CD4-positive, alpha-beta T cell treated with Interleukin-21 for 1 hour (primary cell): ENCODE data around the gene WSCD1.

Source experiments
- DNase-seq: peaks from one replicate; pipeline ENCODE4 v3.0.0-alpha.2; 2020

Gene WSCD1

DNA sequence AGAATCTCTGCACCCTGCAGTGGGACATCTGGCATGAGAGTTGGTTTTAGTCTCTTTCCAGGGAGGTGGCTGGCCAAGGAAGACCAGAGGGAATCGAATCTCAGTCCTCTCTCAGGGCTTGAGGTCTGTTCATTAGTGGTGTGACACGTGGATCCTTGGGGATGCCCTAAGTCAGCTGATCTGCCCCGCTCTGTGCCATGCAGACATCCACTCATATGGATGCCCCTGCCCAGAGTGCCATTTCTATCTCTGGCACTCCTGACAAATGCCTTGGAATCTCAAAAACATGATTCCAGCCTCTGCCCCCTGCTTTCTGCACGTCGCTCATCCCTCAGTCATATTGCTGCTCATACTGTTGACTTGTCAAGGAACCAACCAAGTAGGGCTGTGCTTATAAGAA is 38.8 kb downstream of the WSCD1 start:
- no peak for DNase-seq

DNA sequence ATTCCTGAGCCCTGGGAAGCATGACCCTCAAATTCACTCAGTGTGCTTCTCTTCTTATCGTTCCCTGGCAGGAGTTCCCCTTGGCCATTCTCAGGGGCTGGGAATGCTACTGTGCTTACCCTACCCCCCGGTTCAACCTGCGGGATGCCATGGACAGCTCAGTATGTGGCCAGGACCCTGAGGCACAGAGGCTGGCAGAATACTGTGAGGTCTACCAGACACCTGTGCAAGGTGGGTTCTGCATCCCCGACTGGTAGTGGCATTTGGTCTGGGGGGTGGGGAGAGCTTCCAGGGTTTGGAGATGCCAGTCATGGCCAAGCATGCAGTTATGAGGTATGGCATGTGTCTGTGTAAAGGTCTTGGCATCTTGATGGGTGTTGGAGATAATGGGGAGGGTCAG is 39.4 kb downstream of the WSCD1 start:
- no peak for DNase-seq

DNA sequence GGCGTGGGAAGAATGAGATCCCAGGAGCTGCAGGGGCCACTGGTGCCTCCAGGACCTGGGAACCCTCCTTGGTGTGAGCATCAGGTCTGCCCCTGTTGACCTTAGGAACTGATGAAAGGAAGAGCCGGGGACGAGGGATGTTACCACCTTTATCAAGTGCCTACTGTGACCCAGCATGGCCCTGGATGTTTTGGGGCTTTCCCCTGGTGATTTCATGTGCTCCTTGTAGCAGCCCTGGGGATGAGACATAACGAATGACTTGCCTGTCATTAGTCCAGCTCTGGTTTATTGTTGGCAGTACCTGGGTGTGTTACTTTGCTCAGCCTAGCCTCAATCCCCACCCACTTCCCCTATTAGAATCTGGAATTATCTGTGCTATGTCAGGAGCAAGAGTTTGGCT is 39.9 kb downstream of the WSCD1 start:
- DNase-seq, result no peak

- DNase-seq, result no peak
These were observed 40.4 kb downstream of the WSCD1 start for GRCh38 chr17:6110592-6110991.

GRCh38 chr17:6120351-6120750 is 50.2 kb downstream of the WSCD1 start:
- no peak for DNase-seq

DNA sequence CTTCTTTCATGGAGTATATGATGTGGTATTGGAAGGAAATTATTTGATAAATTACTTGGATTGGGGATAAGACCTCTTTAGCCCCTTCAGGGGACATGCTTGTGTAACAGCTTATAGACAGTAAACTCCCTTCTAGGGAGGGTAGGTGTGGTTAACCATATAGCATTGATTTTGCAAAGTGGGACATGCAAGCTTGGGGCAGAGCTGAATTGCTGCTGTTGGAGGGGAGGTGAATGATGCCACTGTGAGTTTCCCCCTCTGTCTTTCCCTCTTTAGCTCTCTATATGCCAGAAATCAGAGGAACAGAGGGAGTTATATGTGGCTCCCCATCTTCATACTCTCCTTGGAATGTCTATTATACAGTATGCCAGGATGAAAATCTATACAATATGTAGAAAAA is 54.7 kb downstream of the WSCD1 start:
- no peak for DNase-seq

GRCh38 chr17:6126768-6127167 is 56.6 kb downstream of the WSCD1 start:
- DNase-seq, result no peak

DNA sequence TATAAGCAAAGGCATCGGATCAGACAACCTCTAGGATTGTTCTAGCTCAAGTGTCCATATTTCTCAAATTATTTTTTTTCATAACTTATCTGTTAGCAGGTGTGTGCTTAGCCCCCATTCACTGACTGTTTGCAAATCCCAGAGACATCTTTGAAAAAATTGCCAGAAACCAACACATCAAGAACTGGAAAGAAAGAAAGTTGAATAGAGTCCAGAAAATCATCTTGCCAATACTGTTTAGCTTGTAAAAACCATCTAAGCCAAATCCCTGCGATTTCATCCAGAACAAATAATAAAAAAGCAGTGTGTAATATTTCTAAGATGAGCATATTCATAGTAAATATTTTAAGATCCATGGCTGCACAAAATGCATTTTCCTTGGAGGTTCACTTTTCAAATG is 64.5 kb downstream of the WSCD1 start:
- DNase-seq, result no peak

DNA sequence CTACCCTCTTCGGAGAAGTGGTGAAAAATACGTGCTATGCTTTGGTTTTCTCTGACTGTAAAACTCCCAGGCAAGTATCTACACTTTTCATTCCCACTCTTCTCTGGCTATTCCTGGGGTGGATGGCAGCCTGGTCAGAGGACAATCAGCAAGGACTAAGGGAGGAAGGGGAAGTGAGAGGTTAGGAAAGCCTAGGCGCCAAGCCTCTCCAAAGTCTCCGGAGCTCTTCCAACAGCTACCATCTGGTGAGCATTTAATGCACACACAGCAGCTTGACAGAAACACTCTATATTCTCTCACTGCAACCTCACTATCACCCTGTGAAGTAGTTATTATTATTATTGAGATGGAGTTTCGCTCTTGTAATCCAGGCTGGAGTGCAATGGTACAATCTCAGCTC is 65.1 kb downstream of the WSCD1 start:
- DNase-seq, result no peak

DNA sequence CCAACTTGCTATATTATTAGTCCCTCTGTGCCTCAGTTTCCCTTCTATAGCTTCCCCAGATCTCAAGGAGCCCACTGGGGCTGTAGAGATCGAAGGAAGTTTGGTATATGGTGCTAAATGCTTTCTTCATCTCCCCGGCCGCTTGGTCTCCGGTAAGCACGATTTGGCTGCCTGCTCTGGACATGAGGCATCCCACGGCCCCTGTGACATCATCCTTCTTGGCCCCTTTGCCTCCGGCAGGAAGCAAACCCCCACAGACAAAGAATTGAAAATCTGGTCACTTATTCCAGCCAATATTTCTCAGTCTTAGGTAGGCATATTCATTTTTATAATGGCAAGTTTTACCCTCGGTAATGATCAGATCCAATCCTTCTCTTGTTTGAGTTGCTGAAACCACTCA is 65.8 kb downstream of the WSCD1 start:
- DNase-seq, result no peak

DNA sequence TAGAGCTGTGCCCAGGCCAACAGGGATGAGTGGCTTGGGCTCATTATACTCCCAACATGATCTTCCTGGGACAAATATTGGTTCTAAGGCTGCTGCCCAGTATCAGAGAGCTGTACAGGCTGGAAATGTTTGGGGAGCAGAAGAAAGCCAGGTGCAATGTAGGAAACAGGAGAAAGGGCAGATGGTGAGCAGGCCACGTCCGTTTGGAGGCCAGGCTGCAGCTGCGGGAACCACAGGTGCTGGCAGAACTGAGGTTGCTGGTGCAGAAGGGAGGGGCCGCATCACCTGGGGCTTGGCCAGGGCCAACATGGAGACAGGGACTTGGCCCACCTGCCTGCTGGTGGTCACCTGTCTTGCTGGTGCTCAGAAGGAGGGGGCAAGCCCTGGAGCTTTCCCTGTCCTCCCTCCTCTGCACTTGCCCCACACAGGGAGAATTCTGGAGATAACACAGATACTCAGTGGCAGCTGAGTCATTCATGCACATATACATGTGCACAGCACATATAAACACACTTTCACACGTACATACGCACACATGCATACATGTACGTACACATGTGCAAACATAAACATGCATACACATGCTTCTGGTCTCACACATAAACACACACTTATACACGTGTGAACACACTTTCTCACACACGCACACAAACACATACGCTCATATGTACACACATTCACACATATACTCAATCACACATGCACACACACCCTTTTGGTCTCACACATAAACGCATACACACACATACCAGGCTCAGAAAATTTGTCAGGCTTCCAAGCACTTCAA is 67.7 kb downstream of the WSCD1 start:
- no peak for DNase-seq

GRCh38 chr17:6138761-6139446 is 68.7 kb downstream of the WSCD1 start:
- no peak for DNase-seq

DNA sequence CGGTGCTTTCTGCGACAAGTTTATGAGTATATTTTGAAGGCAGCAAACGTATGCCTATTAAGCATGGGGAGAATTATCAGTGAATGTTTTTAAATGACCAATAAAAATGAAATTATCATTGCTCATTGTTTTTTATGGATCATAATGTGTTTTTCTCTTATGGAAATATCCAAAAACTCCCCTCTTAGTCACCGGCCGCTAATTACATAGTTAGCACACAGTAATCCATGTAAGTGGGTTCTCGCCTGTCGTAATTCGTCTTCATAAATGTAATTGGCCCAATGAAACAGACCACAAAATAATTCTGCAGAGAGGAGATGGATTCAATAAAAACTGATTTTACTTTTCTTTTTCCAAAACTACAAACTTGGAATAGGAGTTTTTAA is 69.3 kb downstream of the WSCD1 start:
- DNase-seq, result no peak

DNA sequence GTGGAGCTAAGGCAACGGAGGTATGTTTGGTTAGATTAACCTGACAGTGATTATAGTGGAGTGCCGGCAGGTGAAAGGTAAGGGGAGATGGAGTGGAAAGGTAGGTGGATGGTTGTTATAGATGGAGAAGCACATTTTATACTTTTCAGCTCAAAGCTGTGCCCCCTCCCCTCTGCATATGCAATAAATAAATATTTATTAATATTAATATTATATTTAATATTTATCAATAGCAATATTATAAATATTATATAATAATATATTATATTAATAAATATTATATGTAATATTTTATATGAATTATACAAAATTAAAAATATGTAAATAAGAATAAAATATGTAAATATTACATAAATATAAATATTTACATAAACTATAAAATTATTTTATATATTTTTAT is 70.0 kb downstream of the WSCD1 start:
- no peak for DNase-seq

DNA sequence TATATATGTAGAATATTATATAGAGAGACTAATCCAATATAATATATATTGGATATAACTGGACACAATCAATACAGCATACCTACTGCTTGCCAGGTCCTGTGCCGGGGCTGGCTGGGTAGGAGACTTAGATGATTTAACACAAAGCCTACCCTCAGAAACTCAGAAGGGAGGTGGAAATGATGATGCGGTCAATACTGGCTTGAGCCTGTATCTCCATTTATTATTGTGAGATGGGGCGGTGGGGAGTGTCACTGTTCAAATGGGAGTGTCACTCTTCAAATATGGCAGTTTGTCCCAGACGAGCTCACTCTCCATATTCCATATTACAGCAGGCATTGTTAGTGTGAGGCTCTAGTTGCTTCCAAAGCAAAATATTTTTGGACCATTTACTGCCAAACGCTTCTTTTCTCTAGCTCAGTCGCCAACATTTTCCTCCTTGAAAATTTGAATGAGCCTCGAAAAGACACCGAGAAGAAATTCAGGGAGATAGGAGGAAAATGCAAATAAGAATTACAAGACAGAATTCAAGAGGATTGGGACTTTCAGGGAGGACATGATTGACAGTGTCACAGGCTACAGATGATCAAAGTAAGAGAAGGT is 70.7 kb downstream of the WSCD1 start:
- no peak for DNase-seq

DNA sequence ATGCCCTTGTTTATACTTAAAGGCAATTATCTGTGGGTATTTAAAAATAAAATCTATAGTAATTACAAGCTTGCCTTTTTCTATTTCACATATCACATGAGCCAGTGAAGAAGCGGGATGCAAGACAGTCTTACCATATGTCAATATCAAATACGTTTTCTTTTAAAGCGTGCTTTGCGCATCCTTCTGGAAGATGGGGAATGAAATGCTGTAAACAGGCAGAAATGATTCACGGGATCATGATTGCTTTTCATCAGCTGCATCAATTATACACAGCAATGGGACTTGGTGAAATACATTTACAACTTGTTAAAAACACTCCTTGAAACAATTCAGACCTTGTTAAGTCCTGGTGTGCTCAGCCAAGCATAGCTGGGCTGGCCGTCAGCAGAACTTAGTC is 72.5 kb downstream of the WSCD1 start:
- DNase-seq, result no peak

GRCh38 chr17:6145946-6146345 is 75.8 kb downstream of the WSCD1 start:
- DNase-seq, result no peak

GRCh38 chr17:6147042-6147441 is 76.9 kb downstream of the WSCD1 start:
- no peak for DNase-seq

DNA sequence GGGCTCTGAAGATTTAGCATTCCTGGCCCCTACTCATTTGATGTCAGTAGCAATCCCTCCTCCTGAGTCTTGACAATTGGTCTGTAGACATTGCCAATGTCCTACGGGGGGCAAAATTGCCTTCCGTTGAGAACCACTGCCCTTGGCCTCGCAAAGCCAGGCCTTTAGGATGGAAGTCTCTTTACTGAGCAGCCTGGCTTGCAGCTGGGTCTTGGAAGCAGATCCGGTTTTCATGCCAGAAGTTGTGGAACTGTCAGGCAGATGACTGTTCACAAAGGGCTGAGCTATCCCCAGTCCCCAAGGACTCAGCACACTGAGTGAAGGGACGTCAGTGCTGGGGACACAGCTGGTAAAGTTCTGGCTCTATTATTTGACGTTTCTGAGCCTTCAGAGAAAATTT is 83.2 kb downstream of the WSCD1 start:
- no peak for DNase-seq

- DNase-seq, result no peak
These were observed 87.5 kb downstream of the WSCD1 start for GRCh38 chr17:6157716-6158115.

GRCh38 chr17:6159541-6160231 is 89.5 kb downstream of the WSCD1 start:
- DNase-seq, result no peak

DNA sequence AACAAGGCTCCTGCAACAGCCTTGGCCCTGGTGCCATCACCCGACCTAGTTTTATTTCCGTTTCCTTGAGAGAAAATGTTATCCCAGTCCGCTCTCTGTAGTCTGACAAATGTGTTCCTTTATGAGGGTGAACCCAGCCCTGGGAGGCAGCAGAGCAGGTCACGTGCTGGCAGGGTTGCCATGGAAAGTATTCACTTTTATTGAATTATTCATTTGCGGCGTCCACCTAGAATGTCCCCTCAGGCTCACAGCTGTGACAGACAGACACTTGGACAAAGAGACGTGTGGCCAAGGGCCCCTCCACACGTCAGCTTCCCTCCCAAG is 90.0 kb downstream of the WSCD1 start:
- no peak for DNase-seq

GRCh38 chr17:6160911-6161855 is 91.0 kb downstream of the WSCD1 start:
- no peak for DNase-seq
